GM23338 (cell line): ENCODE data around the gene ABCF2. TPM values are rescaled to one million over a fixed set of nuclear protein-coding genes. Genes with fewer than 3 reads are reported as not detected.
A peak's percentile ranks its signal among the peaks of the same experiment; 100 is the strongest.

Source experiments
- ATAC-seq: fragments of 200-7000 bp; cut with Tn5 transposase; 3 replicates; pipeline ENCODE4 v1.9.1; 2020
- DNase-seq: peaks from one replicate; pipeline ENCODE4 v3.0.0-alpha.2; 2015; ENCODE audit warnings: low spot score
- H2AFZ ChIP-seq: fragments of 200-600 bp; sonication (generic); 2 replicates; pipeline ENCODE4 v1.8.0; 2016; ENCODE audit warnings: antibody characterized with exemption, mild to moderate bottlenecking, moderate library complexity
- H3F3A ChIP-seq: fragments of 200-600 bp; sonication (generic); replicated peaks from 2 replicates; pipeline ENCODE4 v1.8.0; 2017; ENCODE audit warnings: antibody characterized with exemption, mixed run types, low read depth
- H3K27ac ChIP-seq: fragments of 200-600 bp; sonication (generic); 2 replicates; pipeline ENCODE4 v1.6.1; 2016; ENCODE audit warnings: low read depth
- H3K27me3 ChIP-seq: fragments of 200-600 bp; sonication (generic); 2 replicates; pipeline ENCODE4 v1.8.0; 2016; ENCODE audit warnings: mild to moderate bottlenecking, mixed run types, moderate library complexity; ENCODE audit not compliant: insufficient read depth
- H3K36me3 ChIP-seq: fragments of 200-600 bp; sonication (generic); 2 replicates; pipeline ENCODE4 v1.8.0; 2016; ENCODE audit warnings: mild to moderate bottlenecking; ENCODE audit not compliant: insufficient read depth
- H3K4me1 ChIP-seq: fragments of 200-600 bp; sonication (generic); 2 replicates; pipeline ENCODE4 v1.8.0; 2016; ENCODE audit warnings: mild to moderate bottlenecking, moderate library complexity; ENCODE audit not compliant: insufficient read depth
- H3K4me2 ChIP-seq: fragments of 200-600 bp; sonication (generic); 2 replicates; pipeline ENCODE4 v1.7.1; 2017; ENCODE audit warnings: mixed run types
- H3K4me3 ChIP-seq: fragments of 200-600 bp; sonication (generic); 2 replicates; pipeline ENCODE4 v1.6.1; 2016; ENCODE audit warnings: mixed run types
- H3K79me2 ChIP-seq: fragments of 200-600 bp; sonication (generic); replicated peaks from 2 replicates; pipeline ENCODE4 v1.8.0; 2017; ENCODE audit warnings: mild to moderate bottlenecking; ENCODE audit not compliant: insufficient read depth
- H3K9me2 ChIP-seq: fragments of 200-600 bp; sonication (generic); 2 replicates; pipeline ENCODE4 v1.8.0; 2017; ENCODE audit not compliant: insufficient read depth
- H4K20me1 ChIP-seq: fragments of 200-600 bp; sonication (generic); replicated peaks from 2 replicates; pipeline ENCODE4 v1.8.0; 2017; ENCODE audit warnings: mild to moderate bottlenecking; ENCODE audit not compliant: insufficient read depth
- H3K27ac Mint-ChIP-seq: 2 replicates; pipeline ENCODE4 v1.8.0; 2020; ENCODE audit warnings: inconsistent platforms, mild to moderate bottlenecking, moderate library complexity, mixed read lengths
- H3K27me3 Mint-ChIP-seq: 3 replicates; pipeline ENCODE4 v1.8.0; 2022; ENCODE audit warnings: low read depth, mild to moderate bottlenecking, moderate library complexity, mixed read lengths, inconsistent platforms; ENCODE audit not compliant: insufficient read depth, poor library complexity
- H3K36me3 Mint-ChIP-seq: 3 replicates; pipeline ENCODE4 v1.8.0; 2021; ENCODE audit warnings: low read depth, mild to moderate bottlenecking, inconsistent platforms, moderate library complexity, mixed read lengths
- H3K4me1 Mint-ChIP-seq: 3 replicates; pipeline ENCODE4 v1.8.0; 2020; ENCODE audit warnings: mild to moderate bottlenecking, inconsistent platforms, mixed read lengths
- H3K4me3 Mint-ChIP-seq: 3 replicates; pipeline ENCODE4 v1.8.0; 2021; ENCODE audit warnings: moderate library complexity, mild to moderate bottlenecking, inconsistent platforms, mixed read lengths
- H3K9me3 Mint-ChIP-seq: 3 replicates; pipeline ENCODE4 v1.8.0; 2020; ENCODE audit warnings: moderate library complexity, mild to moderate bottlenecking, inconsistent platforms, mixed read lengths
- CREB1 ChIP-seq: fragments of 250-450 bp; sonication (Bioruptor Pico); IDR thresholded peaks from 2 replicates; pipeline ENCODE4 v1.5.0; 2020; ENCODE audit warnings: low read depth, mild to moderate bottlenecking, moderate library complexity
- CTCF ChIP-seq, 2 experiments: fragments of 200-600 bp in 1 of 2; sonication (generic) in 1 of 2; conservative IDR thresholded peaks; 2 replicates each; pipeline versions ENCODE4 v1.5.1 to v1.6.1; 2016 to 2017; ENCODE audit warnings: antibody characterized with exemption in 2 of 2, low read depth in 2 of 2, mild to moderate bottlenecking in 2 of 2, moderate library complexity in 1 of 2
- EZH2 ChIP-seq: fragments of 200-600 bp; sonication (generic); IDR thresholded peaks from one replicate; pipeline ENCODE4 v1.8.0; 2017; ENCODE audit warnings: antibody characterized with exemption, mild to moderate bottlenecking, low read depth; ENCODE audit not compliant: unreplicated experiment
- EZH2phosphoT487 ChIP-seq: fragments of 200-600 bp; sonication (generic); IDR thresholded peaks from one replicate; pipeline ENCODE4 v1.8.1; 2018; ENCODE audit warnings: antibody characterized with exemption; ENCODE audit not compliant: unreplicated experiment
- JUNB ChIP-seq: IDR thresholded peaks from one replicate; pipeline ENCODE4 v1.6.1; 2016; ENCODE audit warnings: antibody characterized with exemption; ENCODE audit not compliant: unreplicated experiment
- NANOG ChIP-seq: IDR thresholded peaks from 2 replicates; pipeline ENCODE4 v1.6.1; 2016; ENCODE audit warnings: antibody characterized with exemption, borderline replicate concordance
- POLR2AphosphoS5 ChIP-seq: IDR thresholded peaks from 2 replicates; pipeline ENCODE4 v1.6.1; 2016; ENCODE audit warnings: antibody characterized with exemption, low read depth
- STAT1 ChIP-seq: IDR thresholded peaks from one replicate; pipeline ENCODE4 v1.6.1; 2016; ENCODE audit warnings: antibody characterized with exemption; ENCODE audit not compliant: unreplicated experiment
- ZNF114 ChIP-seq: fragments of 250-450 bp; sonication (Bioruptor Pico); IDR thresholded peaks from 2 replicates; pipeline ENCODE4 v1.5.0; 2020; ENCODE audit warnings: mild to moderate bottlenecking, moderate library complexity
- ZNF331 ChIP-seq: fragments of 250-450 bp; sonication (Bioruptor Pico); IDR thresholded peaks from 2 replicates; pipeline ENCODE4 v1.5.0; 2020; ENCODE audit warnings: low read depth, mild to moderate bottlenecking, moderate library complexity
- polyA plus RNA-seq: library from polyadenylated mRNA; unstranded; fragments of >200 nt; fragmentation: Nextera tagmentation; extraction: Ambion mirVana; gene quantifications from 2 replicates; pipeline ENCODE4 v1.2.1, GENCODE V29; 2016
- total RNA-seq: library from RNA; depleted of rRNA; stranded (reverse); fragments of >200 nt; shearing (Covaris generic); gene quantifications from 2 replicates; pipeline ENCODE4 v1.2.3, GENCODE V29; 2014
- TF ChIP-seq, protein P1 (sequence below): IDR thresholded peaks from one replicate; pipeline ENCODE4 v1.6.1; 2018; ENCODE audit warnings: antibody characterized with exemption; ENCODE audit not compliant: unreplicated experiment
- TF ChIP-seq, protein P2 (sequence below): fragments of 250-450 bp; sonication (Bioruptor Pico); IDR thresholded peaks from 2 replicates; pipeline ENCODE4 v1.5.0; 2020; ENCODE audit warnings: mild to moderate bottlenecking, moderate library complexity
- TF ChIP-seq, protein P3 (sequence below): IDR thresholded peaks from 2 replicates; pipeline ENCODE4 v1.6.1; 2016; ENCODE audit warnings: antibody characterized with exemption

ABCF2 gene
- total and polyA plus RNA-seq, 2 experiments from 2014 or later = 18.7 to 58.7 TPM

DNA sequence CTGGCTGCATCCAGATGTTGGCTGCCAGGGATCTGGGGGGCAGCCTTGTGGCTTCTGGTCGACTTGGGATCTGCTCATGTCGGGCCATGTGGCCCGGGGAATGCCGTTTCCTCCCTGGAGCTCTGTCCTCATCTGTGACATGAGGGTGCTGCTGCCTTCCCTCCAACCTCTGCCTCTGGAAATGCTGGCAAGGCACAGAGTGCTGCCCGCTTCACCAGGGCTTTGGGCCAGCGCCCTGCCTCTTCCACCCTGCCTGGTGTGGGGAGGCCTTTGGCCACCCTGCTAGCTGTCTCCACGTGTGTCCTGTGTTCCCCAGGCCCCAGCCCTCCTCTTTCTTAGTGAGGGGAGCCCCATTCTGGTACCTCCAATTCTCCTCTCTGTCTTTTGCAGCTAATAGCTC, 27.3 kb upstream of the ABCF2 start:
- Histone ChIP-seq H3K79me2 (no peaks in the 10 kb centered on the region), H3K4me3 (no peak overlapping the region), H3F3A (peaks cover 5% of the 10 kb centered on the region), H2AFZ (no peak overlapping the region), H3K9me2 (no peaks in the 10 kb centered on the region), H3K4me2 (no peak overlapping the region), H4K20me1 (no peaks in the 10 kb centered on the region), H3K27ac (no peak overlapping the region), H3K27me3 (peaks cover 45% of the 10 kb centered on the region), H3K36me3 (no peaks in the 10 kb centered on the region), H3K4me1 (peaks cover 28% of the 10 kb centered on the region)
- H3K27ac Mint-ChIP-seq = no peak overlapping the region
- peaks cover 62% of the 10 kb centered on the region for H3K27me3 Mint-ChIP-seq
- peaks cover 47% of the 10 kb centered on the region for H3K4me1 Mint-ChIP-seq
- H3K4me3 Mint-ChIP-seq = peak overlapping the region; percentile 19; the same call in 2 of the 3 replicates
- ATAC-seq (no peak), DNase-seq (no peak)
- no peaks in the 10 kb centered on the region; the same call in 2 of the 3 replicates for H3K36me3 Mint-ChIP-seq
- TF ChIP-seq, protein P1, sequence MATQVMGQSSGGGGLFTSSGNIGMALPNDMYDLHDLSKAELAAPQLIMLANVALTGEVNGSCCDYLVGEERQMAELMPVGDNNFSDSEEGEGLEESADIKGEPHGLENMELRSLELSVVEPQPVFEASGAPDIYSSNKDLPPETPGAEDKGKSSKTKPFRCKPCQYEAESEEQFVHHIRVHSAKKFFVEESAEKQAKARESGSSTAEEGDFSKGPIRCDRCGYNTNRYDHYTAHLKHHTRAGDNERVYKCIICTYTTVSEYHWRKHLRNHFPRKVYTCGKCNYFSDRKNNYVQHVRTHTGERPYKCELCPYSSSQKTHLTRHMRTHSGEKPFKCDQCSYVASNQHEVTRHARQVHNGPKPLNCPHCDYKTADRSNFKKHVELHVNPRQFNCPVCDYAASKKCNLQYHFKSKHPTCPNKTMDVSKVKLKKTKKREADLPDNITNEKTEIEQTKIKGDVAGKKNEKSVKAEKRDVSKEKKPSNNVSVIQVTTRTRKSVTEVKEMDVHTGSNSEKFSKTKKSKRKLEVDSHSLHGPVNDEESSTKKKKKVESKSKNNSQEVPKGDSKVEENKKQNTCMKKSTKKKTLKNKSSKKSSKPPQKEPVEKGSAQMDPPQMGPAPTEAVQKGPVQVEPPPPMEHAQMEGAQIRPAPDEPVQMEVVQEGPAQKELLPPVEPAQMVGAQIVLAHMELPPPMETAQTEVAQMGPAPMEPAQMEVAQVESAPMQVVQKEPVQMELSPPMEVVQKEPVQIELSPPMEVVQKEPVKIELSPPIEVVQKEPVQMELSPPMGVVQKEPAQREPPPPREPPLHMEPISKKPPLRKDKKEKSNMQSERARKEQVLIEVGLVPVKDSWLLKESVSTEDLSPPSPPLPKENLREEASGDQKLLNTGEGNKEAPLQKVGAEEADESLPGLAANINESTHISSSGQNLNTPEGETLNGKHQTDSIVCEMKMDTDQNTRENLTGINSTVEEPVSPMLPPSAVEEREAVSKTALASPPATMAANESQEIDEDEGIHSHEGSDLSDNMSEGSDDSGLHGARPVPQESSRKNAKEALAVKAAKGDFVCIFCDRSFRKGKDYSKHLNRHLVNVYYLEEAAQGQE = no peak
- no peak for TF ChIP-seq JUNB
- TF ChIP-seq EZH2 = no peak
- TF ChIP-seq ZNF114 (CRISPR knock-in tag) = no peak
- TF ChIP-seq CTCF (conservative IDR thresholded peaks at IDR 0.05; ENCODE audit: low read depth in 2 of 2) = no peak
- no peak for TF ChIP-seq EZH2phosphoT487
- TF ChIP-seq, protein P2, sequence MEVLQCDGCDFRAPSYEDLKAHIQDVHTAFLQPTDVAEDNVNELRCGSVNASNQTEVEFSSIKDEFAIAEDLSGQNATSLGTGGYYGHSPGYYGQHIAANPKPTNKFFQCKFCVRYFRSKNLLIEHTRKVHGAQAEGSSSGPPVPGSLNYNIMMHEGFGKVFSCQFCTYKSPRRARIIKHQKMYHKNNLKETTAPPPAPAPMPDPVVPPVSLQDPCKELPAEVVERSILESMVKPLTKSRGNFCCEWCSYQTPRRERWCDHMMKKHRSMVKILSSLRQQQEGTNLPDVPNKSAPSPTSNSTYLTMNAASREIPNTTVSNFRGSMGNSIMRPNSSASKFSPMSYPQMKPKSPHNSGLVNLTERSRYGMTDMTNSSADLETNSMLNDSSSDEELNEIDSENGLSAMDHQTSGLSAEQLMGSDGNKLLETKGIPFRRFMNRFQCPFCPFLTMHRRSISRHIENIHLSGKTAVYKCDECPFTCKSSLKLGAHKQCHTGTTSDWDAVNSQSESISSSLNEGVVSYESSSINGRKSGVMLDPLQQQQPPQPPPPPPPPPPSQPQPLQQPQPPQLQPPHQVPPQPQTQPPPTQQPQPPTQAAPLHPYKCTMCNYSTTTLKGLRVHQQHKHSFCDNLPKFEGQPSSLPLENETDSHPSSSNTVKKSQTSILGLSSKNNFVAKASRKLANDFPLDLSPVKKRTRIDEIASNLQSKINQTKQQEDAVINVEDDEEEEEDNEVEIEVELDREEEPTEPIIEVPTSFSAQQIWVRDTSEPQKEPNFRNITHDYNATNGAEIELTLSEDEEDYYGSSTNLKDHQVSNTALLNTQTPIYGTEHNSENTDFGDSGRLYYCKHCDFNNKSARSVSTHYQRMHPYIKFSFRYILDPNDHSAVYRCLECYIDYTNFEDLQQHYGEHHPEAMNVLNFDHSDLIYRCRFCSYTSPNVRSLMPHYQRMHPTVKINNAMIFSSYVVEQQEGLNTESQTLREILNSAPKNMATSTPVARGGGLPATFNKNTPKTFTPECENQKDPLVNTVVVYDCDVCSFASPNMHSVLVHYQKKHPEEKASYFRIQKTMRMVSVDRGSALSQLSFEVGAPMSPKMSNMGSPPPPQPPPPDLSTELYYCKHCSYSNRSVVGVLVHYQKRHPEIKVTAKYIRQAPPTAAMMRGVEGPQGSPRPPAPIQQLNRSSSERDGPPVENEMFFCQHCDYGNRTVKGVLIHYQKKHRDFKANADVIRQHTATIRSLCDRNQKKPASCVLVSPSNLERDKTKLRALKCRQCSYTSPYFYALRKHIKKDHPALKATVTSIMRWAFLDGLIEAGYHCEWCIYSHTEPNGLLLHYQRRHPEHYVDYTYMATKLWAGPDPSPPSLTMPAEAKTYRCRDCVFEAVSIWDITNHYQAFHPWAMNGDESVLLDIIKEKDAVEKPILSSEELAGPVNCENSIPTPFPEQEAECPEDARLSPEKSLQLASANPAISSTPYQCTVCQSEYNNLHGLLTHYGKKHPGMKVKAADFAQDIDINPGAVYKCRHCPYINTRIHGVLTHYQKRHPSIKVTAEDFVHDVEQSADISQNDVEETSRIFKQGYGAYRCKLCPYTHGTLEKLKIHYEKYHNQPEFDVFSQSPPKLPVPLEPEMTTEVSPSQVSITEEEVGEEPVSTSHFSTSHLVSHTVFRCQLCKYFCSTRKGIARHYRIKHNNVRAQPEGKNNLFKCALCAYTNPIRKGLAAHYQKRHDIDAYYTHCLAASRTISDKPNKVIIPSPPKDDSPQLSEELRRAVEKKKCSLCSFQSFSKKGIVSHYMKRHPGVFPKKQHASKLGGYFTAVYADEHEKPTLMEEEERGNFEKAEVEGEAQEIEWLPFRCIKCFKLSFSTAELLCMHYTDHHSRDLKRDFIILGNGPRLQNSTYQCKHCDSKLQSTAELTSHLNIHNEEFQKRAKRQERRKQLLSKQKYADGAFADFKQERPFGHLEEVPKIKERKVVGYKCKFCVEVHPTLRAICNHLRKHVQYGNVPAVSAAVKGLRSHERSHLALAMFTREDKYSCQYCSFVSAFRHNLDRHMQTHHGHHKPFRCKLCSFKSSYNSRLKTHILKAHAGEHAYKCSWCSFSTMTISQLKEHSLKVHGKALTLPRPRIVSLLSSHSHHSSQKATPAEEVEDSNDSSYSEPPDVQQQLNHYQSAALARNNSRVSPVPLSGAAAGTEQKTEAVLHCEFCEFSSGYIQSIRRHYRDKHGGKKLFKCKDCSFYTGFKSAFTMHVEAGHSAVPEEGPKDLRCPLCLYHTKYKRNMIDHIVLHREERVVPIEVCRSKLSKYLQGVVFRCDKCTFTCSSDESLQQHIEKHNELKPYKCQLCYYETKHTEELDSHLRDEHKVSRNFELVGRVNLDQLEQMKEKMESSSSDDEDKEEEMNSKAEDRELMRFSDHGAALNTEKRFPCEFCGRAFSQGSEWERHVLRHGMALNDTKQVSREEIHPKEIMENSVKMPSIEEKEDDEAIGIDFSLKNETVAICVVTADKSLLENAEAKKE (CRISPR knock-in tag) = no peak
- no peak for TF ChIP-seq CREB1 (CRISPR knock-in tag)
- no peak for TF ChIP-seq ZNF331 (CRISPR knock-in tag)
- TF ChIP-seq POLR2AphosphoS5 = no peak
- TF ChIP-seq, protein P3, sequence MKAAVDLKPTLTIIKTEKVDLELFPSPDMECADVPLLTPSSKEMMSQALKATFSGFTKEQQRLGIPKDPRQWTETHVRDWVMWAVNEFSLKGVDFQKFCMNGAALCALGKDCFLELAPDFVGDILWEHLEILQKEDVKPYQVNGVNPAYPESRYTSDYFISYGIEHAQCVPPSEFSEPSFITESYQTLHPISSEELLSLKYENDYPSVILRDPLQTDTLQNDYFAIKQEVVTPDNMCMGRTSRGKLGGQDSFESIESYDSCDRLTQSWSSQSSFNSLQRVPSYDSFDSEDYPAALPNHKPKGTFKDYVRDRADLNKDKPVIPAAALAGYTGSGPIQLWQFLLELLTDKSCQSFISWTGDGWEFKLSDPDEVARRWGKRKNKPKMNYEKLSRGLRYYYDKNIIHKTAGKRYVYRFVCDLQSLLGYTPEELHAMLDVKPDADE = no peak
- no peak for TF ChIP-seq NANOG
- no peak for TF ChIP-seq STAT1
- no peaks in the 10 kb centered on the region for H3K9me3 Mint-ChIP-seq
